ENCODE results near the gene BET1L.

Gene BET1L

DNA sequence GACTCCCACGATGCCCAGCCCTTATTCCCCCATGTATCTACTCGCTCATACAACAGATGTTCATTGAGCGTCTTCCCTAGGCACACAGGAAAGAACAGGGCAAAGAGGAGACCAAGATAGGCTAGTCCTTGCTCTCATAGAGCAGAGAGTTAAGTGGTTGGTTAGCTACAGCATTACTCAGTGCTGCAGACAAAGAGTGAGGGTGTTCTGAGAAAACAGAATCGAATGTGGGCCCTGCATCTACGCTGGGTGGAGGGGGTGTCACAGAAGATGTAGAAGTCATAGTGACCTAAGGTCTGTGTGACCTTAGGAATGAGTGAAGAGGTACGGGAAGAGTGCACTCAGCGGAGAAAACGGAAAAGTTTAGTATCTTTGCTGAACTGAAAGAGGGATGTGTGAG lies 41.9 kb upstream of the BET1L start:
- Histone ChIP-seq H3K27ac (ENCODE audit: low read depth, low read length, poor library complexity, severe bottlenecking) (no peak overlapping the region), H4K20me1 (ENCODE audit: insufficient read depth, low read length) (no peaks in the 10 kb centered on the region), H3K4me2 (ENCODE audit: low read length) (no peak overlapping the region), H3K36me3 (ENCODE audit: insufficient read depth, low read length) (peaks cover 93% of the 10 kb centered on the region), H3K27me3 (ENCODE audit: insufficient read depth, low read length) (no peaks in the 10 kb centered on the region), H3K4me3 (ENCODE audit: low read depth, low read length, poor library complexity, severe bottlenecking) (no peak overlapping the region), H3K9me2 (ENCODE audit: low read depth, low read length) (no peaks in the 10 kb centered on the region), H3K9ac (ENCODE audit: low read length) (no peak overlapping the region), H3F3A (ENCODE audit: insufficient read depth, low read length) (no peaks in the 10 kb centered on the region), H3K9me3 (ENCODE audit: low read length) (no peaks in the 10 kb centered on the region), H3K4me1 (ENCODE audit: insufficient read depth, low read length, severe bottlenecking) (no peaks in the 10 kb centered on the region), H3K79me2 (ENCODE audit: insufficient read depth, low read length) (no peaks in the 10 kb centered on the region), H2AFZ (ENCODE audit: low read length) (no peak overlapping the region)
- TF ChIP-seq, protein P1, sequence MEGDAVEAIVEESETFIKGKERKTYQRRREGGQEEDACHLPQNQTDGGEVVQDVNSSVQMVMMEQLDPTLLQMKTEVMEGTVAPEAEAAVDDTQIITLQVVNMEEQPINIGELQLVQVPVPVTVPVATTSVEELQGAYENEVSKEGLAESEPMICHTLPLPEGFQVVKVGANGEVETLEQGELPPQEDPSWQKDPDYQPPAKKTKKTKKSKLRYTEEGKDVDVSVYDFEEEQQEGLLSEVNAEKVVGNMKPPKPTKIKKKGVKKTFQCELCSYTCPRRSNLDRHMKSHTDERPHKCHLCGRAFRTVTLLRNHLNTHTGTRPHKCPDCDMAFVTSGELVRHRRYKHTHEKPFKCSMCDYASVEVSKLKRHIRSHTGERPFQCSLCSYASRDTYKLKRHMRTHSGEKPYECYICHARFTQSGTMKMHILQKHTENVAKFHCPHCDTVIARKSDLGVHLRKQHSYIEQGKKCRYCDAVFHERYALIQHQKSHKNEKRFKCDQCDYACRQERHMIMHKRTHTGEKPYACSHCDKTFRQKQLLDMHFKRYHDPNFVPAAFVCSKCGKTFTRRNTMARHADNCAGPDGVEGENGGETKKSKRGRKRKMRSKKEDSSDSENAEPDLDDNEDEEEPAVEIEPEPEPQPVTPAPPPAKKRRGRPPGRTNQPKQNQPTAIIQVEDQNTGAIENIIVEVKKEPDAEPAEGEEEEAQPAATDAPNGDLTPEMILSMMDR (IDR thresholded peaks at IDR 0.05; ENCODE audit: low read length): no peak
- TF ChIP-seq EZH2 (IDR thresholded peaks at IDR 0.05; ENCODE audit: borderline replicate concordance, low read length): no peak

DNA sequence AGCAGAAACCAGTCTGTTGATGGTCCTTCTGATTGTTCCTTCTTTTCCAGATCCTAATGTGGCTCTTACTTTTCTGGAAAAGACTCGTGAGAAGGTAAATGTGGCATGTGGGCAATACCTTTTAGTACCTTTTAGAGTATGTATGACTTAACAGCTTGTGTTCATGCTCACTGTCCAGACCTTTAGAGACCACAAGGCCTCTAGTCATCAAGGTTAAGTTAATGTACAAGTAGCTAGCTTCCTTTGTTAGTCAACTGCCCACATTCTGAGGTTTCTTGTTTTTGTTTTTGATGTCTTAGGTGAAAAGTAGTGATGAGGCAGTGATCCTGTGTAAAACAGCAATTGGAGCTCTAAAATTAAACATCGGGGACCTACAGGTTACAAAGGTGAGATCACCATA lies 37.2 kb upstream of the BET1L start:
- H3K36me3 ChIP-seq (ENCODE audit: insufficient read depth, low read length): peaks cover 94% of the 10 kb centered on the region
- no peak for TF ChIP-seq EZH2 (IDR thresholded peaks at IDR 0.05; ENCODE audit: borderline replicate concordance, low read length)
- TF ChIP-seq, protein P1 (IDR thresholded peaks at IDR 0.05; ENCODE audit: low read length): no peak

DNA sequence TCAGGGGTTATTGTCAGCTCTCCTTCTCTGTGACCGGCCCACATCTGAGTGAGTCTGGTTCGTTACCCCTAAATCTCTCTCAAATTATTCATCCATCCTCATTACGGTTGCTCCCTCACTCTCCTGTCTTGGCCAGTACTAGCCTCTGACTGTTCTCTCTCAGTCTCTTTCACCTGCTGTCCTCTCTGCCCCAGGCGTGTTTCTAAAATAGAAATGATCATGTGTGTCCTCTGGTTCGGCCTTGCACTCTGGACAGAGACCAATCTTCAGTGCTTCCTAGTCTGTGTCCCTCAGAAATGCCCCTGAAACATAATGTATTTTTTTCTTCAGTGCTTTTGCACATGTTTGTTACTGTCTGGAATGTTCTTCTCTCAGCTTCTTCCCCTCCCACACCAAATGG lies 34.4 kb upstream of the BET1L start:
- Histone ChIP-seq H3K4me1 (ENCODE audit: insufficient read depth, low read length, severe bottlenecking) (peaks cover 15% of the 10 kb centered on the region), H3K9me2 (ENCODE audit: low read depth, low read length) (no peaks in the 10 kb centered on the region), H3K4me3 (ENCODE audit: low read depth, low read length, poor library complexity, severe bottlenecking) (no peak overlapping the region), H3K36me3 (ENCODE audit: insufficient read depth, low read length) (peaks cover 80% of the 10 kb centered on the region), H3F3A (ENCODE audit: insufficient read depth, low read length) (no peaks in the 10 kb centered on the region), H3K27me3 (ENCODE audit: insufficient read depth, low read length) (no peaks in the 10 kb centered on the region), H2AFZ (ENCODE audit: low read length) (no peak overlapping the region), H3K4me2 (ENCODE audit: low read length) (no peak overlapping the region), H3K9me3 (ENCODE audit: low read length) (no peaks in the 10 kb centered on the region), H3K79me2 (ENCODE audit: insufficient read depth, low read length) (peaks cover 32% of the 10 kb centered on the region), H3K27ac (ENCODE audit: low read depth, low read length, poor library complexity, severe bottlenecking) (no peak overlapping the region), H3K9ac (ENCODE audit: low read length) (no peak overlapping the region), H4K20me1 (ENCODE audit: insufficient read depth, low read length) (no peaks in the 10 kb centered on the region)
- TF ChIP-seq, protein P1 (IDR thresholded peaks at IDR 0.05; ENCODE audit: low read length): no peak
- no peak for TF ChIP-seq EZH2 (IDR thresholded peaks at IDR 0.05; ENCODE audit: borderline replicate concordance, low read length)

More for the DNA sequence above, 37.2 kb upstream of the BET1L start:
- Histone ChIP-seq H3K27me3 (ENCODE audit: insufficient read depth, low read length) (no peaks in the 10 kb centered on the region), H3K79me2 (ENCODE audit: insufficient read depth, low read length) (peaks cover 7% of the 10 kb centered on the region), H4K20me1 (ENCODE audit: insufficient read depth, low read length) (no peaks in the 10 kb centered on the region), H3K9me3 (ENCODE audit: low read length) (no peaks in the 10 kb centered on the region), H3K4me1 (ENCODE audit: insufficient read depth, low read length, severe bottlenecking) (no peaks in the 10 kb centered on the region), H3K4me3 (ENCODE audit: low read depth, low read length, poor library complexity, severe bottlenecking) (no peak overlapping the region), H2AFZ (ENCODE audit: low read length) (no peak overlapping the region), H3K9ac (ENCODE audit: low read length) (no peak overlapping the region), H3K9me2 (ENCODE audit: low read depth, low read length) (no peaks in the 10 kb centered on the region), H3K27ac (ENCODE audit: low read depth, low read length, poor library complexity, severe bottlenecking) (no peak overlapping the region), H3K4me2 (ENCODE audit: low read length) (no peak overlapping the region), H3F3A (ENCODE audit: insufficient read depth, low read length) (no peaks in the 10 kb centered on the region)

All from OCI-LY1 (cell line).